DMS 273 (cell line): ENCODE data around the gene UBE4B.
A peak's percentile ranks its signal among the peaks of the same experiment; 100 is the strongest.
"Not testable (repeated sequence)": the region's sequence is repeated elsewhere in the genome, so short reads cannot be mapped to it uniquely, and the experiment has no call there.

ENCODE experiments used
- DNase-seq: peaks from one replicate; lab custom pipeline; 2025; ENCODE audit not compliant: unreplicated experiment; lab: John Stamatoyannopoulos, UW

UBE4B gene

GRCh38 chr1:10170239-10170574 lies 137.4 kb downstream of the UBE4B start:
- no peak for DNase-seq

DNA sequence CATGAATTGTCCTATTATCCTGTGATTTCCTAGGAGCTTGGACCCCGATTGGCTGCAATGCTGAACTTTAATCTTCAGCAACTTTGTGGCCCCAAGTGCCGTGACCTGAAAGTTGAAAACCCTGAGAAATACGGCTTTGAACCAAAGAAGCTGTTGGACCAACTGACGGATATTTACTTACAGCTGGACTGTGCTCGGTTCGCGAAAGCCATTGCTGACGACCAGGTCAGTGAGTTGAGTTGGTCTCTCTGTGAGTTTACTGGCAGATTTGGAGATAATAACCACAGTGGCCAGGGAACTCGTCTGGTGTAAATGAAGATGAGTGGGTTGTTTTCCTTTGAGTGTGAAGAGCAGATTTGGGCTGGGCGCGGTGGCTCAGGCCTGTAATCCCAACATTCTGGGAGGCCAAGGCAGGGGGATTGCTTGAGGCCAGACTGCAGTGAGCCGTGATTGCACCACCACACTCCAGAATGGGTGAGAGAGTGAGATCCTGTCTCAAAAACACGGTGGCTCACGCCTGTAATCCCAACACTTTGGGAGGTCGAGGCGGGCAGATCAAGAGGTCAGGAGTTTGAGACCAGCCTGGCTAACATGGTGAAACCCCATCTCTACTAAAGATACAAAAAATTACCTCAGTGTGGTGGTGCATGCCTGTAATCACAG lies 138.5 kb downstream of the UBE4B start:
- DNase-seq, result no peak

GRCh38 chr1:10171995-10172669 lies 139.4 kb downstream of the UBE4B start:
- DNase-seq, result no peak

DNA sequence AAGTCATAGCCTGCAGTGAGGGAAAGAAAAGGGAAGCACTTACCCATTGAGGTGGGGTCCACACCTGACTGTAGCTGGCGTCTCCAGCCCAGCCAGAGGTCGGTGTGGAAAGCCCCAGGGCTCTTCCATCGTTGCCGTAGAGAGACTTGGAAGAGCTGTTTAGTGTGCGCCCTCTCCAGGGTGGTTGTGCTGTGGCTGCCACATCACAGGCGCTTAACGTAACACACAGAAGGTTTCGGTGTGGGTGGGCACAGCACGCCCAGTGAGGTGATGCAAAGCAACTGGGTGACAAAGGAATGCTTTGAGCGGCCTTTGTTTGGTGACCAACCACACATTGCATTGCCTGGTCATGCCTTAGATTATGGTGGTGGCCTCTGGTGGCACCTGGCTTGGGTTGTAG lies 140.8 kb downstream of the UBE4B start:
- DNase-seq, result no peak

- no peak for DNase-seq
These were observed 145.1 kb downstream of the UBE4B start for GRCh38 chr1:10177876-10178275.

GRCh38 chr1:10178597-10179405 lies 146.0 kb downstream of the UBE4B start:
- DNase-seq, result no peak

GRCh38 chr1:10179406-10180091 lies 146.8 kb downstream of the UBE4B start:
- DNase-seq, result no peak

GRCh38 chr1:10181154-10181553 lies 148.4 kb downstream of the UBE4B start:
- DNase-seq, result no peak

- DNase-seq, result no peak
These were observed 153.0 kb downstream of the UBE4B start for GRCh38 chr1:10185759-10186158.

DNA sequence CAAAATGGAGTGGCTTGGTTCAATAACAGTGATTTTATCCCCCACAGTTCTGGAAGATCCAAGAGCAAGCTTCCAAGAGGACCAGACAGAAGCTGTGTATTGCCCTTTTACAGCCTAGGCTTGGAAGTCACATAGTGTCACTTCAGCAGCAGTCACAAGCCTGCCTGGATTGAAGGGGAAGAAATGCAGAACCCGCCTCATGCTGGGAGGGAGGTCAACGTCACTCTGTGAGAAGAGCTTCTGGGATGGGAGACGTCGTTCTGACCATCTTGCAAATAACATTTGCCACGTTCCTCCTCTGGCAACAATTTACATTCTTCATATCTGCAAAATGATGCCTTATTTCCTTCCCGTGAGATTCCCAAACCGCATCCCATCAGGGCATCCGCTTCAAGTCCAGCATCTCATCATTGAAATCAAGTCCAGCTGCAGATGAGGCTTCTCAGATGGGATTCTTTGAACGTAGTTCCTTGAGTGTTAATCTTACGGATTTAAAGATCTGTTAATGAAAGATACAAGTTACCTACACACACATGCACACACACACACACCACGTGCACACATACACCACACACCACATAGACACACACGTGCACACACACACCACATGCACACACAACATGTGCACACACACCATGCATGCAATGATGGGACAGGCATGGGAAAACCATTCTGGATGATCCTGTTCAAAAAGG lies 153.7 kb downstream of the UBE4B start:
- no peak for DNase-seq

- no peak for DNase-seq
These were observed 154.2 kb downstream of the UBE4B start for GRCh38 chr1:10187026-10187334.

GRCh38 chr1:10188133-10188650 lies 155.4 kb downstream of the UBE4B start:
- no peak for DNase-seq

DNA sequence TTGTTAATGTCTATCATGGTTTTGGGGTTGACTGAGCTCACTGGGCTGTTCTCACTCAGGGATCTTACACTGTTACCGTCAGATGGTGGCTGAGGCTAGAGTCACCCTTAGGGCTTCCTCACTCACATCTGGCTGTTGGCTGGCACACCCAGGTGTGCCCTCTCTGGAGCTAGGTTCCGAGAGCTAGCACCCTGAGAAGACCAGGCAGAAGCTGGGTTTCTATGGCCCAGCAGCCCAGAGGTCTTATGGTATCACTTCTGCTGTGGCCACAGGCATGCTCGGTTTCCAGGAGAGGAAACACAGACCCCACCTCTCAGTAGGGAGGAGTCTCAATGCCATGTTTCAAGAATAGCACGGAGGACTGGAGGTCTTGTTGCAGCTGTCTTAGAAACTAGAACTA lies 156.9 kb downstream of the UBE4B start:
- no peak for DNase-seq

- DNase-seq, result no peak
These were observed 159.5 kb downstream of the UBE4B start for GRCh38 chr1:10192263-10192662.

GRCh38 chr1:10193288-10193687 lies 160.5 kb downstream of the UBE4B start:
- peak; percentile 97 for DNase-seq

DNA sequence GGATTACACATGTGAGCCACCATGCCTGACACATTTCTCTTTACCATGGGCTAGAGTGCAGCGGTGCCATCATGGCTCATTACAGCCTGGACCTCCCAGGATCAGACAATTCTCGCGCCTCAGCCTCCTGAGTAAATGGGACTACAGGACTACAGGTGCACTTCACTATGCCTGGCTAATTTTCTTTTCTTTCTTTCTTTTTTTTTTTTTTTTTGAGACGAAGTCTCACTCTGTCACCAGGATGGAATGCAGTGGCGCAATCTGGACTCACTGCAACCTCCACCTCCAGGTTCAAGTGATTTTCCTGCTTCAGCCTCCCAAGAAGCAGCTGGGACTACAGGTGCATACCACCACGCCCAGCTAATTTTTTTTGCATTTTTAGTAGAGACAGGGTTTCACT lies 162.8 kb downstream of the UBE4B start:
- no peak for DNase-seq

DNA sequence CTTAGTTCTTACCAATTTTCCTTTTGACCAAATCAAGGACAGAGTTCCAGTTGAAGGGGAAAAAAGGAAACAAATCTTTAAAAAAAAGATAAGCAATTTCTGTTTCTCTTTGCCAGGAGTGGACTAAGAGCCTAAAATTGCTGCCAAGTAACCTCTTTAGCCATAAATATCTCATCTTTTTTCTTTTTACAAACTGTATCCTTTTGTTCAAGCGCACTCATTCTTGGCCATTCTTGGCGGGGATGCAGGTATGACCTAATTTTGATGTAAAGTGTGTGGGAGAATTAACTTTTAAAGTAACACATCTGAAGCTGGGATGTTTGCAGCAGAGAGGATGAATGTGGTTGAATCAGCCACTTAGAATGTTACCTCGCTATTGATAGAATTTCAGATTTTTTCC lies 164.2 kb downstream of the UBE4B start:
- peak; percentile 26 for DNase-seq

DNA sequence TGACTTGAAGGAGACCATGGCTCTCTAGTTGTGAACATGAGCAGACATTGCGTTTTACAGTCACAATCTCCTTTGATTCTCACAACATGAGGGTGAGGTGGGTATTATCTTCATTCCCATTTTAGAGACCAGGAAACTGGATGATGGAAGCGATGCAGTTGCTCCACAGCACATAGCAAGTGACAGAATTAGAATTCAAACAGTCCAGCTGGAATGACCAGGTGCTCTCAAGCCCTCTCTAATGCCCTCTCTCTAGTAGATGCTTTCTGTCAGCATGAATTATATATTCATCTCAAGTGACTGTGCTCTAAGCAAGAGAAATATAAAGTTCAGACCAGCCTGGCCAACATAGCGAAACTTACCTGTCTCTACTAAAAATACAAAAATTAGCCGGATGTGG lies 167.9 kb downstream of the UBE4B start:
- DNase-seq, result no peak

DNA sequence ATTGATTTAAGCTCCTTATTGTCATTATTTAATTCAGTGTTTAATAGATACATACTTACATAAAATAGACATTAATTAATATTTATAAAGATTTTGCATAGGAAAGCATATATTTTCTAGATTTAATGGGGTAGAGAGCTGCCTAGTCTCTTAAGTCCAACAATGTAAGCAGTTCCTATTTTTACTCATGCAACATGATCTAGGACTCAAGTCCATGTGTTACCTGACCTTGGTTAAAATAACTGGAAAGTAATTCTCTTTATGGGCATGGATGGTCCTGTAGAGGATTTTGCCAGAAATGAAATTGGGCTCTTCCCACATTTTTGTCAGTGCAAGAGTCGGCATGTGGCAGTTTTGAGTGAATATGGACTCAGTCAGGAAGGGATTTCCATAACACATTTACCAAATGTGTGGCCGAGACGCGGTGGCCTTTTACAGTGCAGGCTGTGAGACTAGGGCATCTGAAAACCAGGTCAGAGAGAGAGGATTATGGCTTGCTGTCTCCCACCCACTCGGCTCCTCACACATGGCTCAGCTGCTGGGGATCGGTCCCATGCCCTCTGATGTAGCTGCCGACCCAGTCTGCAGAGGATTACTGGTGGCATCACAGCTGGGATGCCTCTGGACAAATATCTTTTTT lies 171.4 kb downstream of the UBE4B start:
- peak; percentile 43 for DNase-seq

GRCh38 chr1:10205206-10205605 lies 172.4 kb downstream of the UBE4B start:
- not testable (repeated sequence) for DNase-seq
